Measurements from ENCODE around the gene CRISPLD2. TPM values are rescaled to one million over a fixed set of nuclear protein-coding genes. Genes with fewer than 3 reads are reported as not detected.
"Not testable (repeated sequence)": the region's sequence is repeated elsewhere in the genome, so short reads cannot be mapped to it uniquely, and the experiment has no call there.

The CRISPLD2 gene
- total RNA-seq, 1 donor from 2014 or later = 11.8 TPM

- DNase-seq = no peak
These were observed 114.2 kb downstream of the CRISPLD2 start for GRCh38 chr16:84933774-84934631.

DNA sequence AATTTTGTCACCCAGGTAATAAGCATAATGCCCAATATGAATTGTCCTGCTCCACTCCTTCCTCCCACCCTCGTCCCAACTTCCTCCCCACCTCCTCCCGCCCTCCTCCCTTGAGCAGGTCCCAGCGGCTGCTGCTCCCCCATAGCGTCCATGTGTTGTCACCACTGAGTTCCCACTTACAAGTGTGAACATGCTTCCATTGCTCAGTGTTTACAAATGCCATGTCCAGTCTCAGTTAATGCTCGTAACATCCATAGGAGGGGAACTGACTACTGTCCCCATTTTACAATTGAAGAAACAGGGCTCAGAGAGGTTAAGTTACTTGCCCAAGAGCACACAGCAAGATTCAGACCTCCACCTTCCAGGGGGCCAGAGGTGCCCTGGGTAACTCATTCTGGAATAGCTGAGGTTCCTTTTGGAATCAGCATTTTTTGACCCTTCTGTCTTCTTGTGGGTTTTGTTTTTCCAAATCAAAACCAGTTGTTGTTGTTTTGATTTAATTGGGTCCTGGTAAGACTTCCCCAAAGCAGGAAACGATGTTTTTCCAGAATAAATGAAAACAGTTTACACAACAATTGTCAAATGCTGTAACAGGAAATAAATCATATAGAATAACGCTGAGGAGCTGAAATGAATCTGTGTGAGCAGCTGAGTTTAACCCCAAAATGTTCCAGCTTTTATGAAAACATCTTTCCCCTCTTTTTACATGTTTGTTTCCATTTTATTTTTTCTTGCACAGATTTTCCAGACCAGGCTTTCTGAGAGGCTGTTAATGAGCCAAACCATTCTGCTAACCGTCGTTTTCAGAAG lies 117.6 kb downstream of the CRISPLD2 start:
- DNase-seq = peak; percentile 86

DNA sequence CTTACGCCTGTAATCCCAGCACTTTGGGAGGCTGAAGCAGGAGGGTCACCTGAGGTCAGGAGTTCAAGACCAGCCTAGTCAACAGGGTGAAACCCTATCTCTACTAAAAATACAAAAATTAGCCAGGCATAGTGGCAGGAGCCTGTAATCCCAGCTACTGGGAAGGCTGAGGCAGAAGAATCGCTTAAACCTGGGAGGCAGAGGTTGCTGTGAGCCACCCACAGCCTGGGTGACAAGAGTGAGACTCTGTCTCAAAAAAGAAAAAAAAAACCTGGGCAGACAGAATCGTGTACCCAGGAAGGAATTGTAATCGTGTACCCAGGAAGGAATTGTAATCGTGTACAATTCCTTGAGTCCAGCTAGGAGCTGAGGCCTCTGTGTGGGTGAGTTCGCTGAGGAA lies 118.8 kb downstream of the CRISPLD2 start:
- DNase-seq = not testable (repeated sequence)

DNA sequence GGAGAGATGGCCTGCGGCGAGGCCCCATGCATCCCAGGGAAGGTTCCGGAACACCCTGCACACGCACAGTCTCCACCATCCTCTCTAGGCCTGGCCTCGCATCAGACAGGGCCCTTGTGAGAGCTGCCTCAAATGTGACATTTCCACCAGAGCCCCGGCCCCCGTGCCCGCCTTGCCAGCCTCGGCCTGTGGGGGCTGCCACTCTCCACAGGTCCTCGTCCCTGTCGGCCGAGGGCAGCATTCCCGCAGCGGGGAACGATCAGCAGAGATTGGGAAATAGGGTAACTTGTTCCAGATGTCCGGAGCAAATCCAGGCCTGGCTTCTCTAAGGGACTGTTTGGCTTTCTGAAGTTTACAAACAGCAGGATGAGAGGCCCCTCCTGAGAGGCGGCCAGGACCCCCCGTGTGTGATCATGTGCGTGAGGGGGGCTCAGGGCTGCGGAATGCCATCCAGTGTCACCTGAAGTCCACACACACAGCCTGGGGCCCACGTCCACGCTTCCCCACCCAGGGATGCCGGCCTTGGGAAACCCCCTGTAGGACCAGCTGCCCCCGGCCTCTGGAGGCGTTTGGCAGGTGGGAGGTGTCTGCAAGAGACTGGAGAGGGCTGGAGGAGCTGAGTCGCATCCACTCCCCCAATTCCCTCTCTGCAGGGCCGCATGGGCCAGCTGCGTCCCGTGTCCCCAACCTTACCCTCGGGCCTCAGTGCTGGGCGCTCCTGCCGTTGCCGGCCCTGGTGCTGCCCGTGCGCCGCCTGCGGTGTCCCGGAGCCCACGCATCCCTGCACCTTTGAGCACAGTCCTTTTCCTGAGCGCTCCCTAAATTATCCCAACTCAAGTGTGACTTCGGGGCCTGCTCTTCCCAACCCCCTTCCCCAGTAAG lies 121.1 kb downstream of the CRISPLD2 start:
- peak; percentile 26 for DNase-seq

GRCh38 chr16:84941921-84942320 lies 122.1 kb downstream of the CRISPLD2 start:
- DNase-seq = no peak

DNA sequence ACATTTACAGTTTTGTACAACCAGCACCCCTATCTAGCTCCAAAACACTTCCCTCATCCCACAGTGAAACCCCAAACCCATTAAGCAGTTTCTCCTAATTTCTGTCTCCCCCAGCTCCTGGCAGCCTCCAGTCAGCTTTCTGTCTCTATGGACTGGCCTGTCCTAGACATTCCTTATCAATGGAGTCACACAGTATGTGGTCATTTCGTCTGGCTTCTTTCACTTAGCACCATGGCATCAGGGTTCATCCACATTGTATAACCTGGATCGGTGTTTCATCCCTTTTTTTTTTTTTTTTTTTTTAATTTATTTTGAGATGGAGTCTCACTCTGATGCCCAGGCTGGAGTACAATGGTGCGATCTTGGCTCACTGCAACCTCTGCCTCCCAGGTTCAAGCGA lies 123.0 kb downstream of the CRISPLD2 start:
- no peak for DNase-seq

DNA sequence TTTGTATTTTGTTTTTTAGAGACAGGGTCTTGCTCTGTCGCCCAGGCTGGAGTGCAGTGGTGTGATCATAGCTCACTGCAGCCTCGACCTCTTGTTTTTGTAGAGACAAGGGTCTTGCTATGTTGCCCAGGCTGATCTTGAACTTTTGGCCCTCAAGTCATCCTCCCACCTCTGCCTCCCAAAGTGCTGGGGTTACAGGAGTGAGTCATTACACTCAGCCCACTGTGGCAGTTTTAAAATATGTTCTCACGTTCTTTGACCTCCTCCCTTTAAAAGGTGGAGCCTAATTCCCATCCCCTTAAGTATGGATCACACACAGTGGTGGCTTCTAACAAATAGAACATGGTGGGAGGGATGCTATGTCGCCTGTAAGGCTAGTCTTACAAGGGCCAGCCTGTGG lies 123.8 kb downstream of the CRISPLD2 start:
- DNase-seq = no peak

DNA sequence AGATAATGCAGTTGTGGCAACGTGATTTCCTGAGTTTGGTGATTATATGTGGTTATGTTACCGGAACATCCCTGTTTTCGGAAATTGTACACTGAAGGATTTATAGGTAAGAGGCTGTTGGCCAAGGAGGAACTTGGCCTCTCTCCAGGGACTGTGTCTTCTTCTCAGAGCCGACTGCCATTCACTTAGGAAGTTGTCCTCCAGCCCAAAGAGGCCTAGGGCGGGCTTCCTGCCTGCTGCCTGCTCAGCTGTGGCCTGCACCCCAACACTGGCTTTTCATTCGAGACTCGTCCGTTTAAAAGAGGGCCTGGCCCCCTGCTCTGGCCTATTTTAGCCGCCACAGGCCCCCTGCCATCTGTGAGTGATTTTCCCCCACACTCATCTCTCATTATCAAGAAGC lies 127.2 kb downstream of the CRISPLD2 start:
- no peak for DNase-seq

GRCh38 chr16:84947996-84948850 lies 128.4 kb downstream of the CRISPLD2 start:
- no peak for DNase-seq

- DNase-seq = no peak
These were observed 129.2 kb downstream of the CRISPLD2 start for GRCh38 chr16:84948851-84949610.

DNA sequence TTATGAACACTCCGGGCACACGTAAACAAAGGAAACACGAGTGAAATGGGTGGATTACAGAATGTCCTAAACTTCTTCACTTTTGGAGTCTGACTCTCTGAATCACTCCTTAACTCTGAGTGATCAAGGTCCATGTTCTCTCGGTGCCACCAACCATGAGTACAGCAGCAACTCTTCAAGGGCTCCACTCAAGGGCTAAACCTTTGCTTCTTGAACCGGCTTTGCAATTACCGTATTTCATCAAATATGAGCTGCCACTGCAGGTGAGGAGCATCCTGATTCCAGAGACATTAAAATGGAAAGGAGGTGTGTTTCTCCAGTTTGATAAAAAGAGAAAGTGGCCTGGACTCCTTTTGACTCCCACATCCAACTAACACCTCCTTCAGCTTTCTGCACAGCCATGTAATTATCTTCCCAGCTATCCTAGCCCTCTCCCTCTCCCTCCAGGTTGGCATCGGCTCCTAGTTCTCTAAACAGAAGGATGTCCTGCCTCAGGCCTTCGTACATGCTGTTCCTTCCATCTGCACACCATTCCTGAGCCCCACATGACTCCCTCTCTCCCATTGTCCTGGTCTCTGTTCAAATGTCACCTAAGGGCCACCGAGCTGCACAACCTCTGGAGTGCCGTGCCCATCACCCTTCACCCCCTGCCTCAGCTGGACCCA lies 130.1 kb downstream of the CRISPLD2 start:
- no peak for DNase-seq

GRCh38 chr16:84950906-84951305 lies 131.1 kb downstream of the CRISPLD2 start:
- no peak for DNase-seq

DNA sequence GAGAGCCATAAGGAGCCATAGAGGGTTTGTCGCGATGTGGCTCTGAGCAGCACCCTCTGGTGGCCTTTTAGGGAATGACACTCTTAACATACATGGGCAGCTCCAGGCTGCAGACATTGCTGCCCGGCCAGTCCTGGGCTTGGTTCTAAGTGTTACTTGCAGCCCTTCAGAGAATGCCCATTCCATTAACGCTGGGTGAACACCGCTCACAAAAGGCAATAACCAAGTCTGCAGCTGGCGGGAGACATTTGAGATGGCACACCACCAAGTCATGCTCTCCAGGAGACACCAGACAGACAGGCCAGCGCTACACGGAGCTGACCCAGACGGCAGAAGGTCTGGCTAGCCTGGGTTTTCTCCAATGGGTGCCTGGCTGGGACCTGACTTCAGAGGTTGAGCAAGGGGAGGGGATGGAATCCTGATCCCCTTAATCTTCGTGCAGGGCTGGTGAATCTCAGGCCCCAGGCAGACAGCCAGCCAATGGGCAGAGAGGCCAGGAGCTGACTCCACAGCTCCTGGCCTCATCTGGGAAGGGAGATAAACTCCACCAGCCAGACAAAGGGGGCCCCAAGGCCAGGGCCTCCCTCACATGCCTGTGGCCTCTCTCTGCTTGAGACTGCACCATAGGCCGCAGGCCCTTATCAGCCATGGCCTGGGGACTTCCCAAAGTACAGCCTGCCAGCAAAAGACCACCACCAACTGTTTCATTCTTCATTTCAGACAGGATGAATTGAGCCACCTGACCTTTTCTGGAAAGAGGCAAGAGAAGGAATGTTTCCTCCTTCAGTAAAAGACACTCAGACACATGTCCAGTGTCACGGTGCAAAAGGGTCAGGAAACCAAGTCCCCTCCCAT lies 132.8 kb downstream of the CRISPLD2 start:
- peak; percentile 64 for DNase-seq

DNA sequence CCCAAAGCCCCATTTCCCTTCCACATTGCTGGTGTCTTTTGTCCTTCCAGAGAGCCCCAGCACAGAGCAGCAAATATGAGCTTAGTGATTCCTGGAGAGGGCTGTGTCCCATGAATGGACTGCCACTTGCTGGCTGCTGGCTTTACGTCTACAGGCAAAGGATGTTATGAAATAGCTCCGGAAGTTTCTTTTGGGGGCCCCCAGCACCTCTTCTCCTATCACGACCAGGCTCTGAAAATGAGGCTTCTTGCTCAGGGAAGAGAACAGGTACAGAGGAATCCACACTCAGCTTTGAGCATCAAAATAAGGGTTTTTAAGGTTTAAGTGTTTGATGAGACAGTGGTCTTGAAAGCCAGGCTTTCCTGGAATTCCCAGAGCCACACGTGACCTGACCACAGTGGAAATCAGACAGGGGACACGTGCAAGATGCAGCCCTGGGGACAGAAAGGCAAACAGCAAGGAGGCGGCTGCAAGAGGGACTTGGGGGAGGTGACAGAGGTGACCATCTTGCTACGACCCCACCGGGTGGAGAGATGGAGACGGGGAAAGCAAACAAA lies 133.5 kb downstream of the CRISPLD2 start:
- no peak for DNase-seq

GRCh38 chr16:84955427-84955826 lies 135.6 kb downstream of the CRISPLD2 start:
- DNase-seq = no peak

GRCh38 chr16:84957192-84957591 lies 137.4 kb downstream of the CRISPLD2 start:
- DNase-seq = no peak

DNA sequence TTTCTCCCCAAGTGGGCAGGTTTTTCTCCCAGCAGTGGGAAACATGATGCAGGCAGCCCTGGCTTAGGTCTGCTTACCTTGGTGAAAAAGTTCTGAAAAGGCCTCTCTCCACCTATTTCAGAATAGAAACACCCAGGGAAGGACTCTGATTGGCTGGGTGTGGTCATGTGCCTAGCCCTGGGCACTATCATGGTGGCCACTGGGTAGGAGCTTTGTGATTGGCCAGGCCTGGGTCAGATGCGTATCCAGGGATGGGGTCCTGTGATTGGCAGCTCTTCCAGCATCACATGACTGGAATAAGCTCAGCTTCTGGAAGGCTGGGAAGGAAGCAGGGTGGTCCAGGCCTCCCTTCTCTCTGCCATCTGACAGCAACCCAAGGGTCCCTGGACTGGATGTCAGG lies 138.0 kb downstream of the CRISPLD2 start:
- DNase-seq = no peak
